Measurements from ENCODE around the gene STX3.
A peak's percentile ranks its signal among the peaks of the same experiment; 100 is the strongest.

Gene STX3

DNA sequence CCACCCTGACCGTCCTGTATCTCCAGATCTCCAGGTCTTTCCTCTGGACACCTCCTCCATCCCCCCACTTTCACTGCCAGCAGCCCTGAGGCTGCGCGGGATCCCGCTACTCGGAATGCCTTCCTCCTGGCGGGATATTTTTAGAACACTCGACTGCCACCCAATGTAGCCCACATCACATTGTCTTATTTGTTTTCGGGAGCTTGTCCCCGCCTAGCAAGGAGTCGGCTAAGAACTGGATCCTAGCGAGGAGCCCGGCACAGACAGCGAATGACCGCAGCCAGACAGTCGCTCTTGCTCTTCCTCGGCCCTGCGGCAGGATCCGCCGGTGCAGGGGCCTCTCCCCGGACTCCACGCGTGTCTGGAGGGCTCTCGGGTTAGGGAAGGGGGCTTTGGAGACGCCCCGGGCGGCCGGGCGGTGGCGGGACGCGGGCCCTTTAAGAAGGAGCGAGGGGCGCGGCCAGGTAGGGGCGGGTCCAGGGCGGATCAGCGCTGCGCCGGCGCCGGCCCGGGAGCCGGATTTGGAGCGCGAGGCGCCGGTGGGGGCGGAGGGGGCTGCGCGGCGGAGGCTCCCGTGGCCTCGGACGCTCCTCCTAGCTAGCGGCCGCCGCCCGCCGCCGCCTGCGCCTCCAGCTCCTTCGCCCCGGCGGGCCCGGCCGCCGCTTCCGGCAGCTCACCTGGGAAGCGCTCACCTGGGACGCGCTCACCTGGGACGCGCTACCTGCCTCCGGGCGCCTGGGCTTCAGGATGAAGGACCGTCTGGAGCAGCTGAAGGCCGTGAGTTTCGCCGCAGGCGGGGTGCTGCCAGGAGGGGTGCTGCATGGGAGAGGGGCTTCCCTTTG is at the start of gene STX3:
TSS of gene STX3 (plus strand) at position 518 of the 842 bp plus-strand sequence. CDS start at position 748, 230 bp downstream.
- DNase-seq: peak in 12 of 14 donors; percentile 28 to 81 (median 54)

DNA sequence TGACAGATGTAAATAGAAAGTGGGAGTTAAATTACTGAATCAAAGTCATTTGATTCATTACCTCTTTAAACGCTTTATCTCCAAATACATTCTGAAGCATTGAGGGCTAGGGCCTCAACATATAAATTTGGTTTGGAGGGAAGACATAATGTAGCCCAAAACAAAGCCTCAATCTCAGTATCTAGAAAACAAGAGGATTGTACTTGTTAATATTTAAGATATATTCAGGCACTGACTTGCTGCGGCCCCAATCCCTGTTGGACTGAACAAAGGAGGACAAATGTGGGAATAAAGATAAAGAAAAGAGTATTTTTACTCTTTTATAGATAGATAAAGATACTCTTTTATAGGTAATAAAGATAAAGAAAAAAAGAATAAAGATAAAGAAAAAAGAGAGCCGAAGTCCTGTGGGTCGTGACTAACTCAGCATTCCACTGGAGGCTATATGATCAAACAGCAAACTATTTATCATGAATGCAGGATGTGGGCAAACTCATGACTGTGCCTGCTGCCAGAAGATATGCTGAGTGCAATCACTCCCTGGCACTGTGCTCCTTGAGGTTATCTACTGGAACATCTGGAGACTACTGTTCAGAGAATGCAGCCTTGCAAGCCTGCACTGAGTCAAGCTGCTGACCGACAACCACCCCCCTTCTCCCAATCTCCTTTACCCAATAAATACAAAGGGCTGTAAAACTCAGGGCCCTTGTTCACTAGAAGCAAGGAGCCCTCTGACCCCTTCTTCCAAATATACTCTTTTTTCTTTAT is 48.5 kb upstream of the STX3 start:
- DNase-seq: no peak

DNA sequence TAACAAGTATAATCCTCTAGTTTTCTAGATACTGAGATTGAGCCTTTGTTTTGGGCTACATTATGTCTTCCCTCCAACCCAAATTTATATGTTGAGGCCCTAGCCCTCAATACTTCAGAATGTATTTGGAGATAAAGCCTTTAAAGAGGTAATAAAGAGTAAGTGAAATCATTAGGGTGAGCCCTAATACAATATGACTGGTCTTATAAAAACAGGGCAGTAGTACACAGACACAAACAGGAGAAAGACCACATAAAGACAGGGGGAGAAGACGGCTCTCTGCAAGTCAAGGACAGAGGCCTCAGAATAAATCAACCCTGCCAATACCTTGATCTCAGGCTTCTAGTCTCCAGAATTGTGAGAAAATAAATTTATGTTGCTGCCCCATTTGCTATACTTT is 47.8 kb upstream of the STX3 start:
- DNase-seq: no peak

DNA sequence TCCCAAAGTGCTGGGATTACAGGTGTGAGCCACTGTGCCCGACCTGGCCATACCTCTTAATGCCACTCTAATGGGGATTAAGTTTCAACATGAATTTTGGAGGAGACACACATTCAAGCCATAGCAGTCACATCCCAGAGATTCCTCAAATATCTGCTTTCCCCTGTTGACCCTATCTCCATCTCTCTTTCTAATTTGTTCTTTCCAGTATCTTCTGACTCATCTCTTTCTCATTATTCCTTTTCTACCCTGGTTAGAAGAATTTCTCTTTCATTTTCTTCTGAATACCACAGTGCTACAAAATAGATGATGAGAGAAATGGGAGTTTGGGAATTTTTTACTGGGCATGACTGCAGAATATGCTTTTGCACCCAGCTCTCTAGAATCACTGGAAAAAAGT is 46.6 kb upstream of the STX3 start:
- no peak for DNase-seq

DNA sequence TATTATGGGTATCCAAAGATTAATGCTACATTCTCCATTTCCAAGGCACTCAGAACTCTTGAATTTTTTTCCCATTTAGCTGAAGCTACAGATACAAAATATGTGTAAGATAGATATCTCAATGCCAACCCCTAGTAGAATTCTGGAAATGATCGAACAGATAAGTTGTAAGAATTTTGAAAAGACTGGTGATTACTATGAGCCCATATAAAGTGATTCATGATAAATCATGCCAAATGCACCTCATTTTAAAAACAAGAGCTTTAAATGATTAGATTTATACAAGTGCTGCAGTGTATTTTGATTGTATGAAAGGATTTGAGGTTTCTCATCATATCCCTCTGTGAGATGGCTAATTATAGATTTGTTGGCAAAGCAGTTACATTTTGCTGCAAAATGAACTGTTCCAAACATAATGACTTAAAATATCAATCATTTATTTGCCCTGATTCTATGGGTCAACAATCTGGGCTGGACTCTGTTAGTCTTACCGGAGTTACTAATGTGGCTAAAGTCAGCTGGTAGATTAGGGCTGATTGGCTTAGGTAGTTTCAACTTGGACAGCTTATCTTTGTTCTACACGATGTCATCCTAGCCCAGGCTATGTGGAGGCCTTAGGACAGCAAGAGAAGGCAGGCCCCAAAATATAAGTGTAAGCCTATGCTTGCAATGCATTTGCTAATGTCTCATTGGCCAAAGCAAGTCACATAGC is 44.9 kb upstream of the STX3 start:
- DNase-seq: no peak

GRCh38 chr11:59713745-59714144 is 41.4 kb upstream of the STX3 start, which contains the start of gene OR10V1:
Gene OR10V1, minus strand, starts transcription at chr11:59713845. Its CDS starts 0 bp downstream, at chr11:59713845.
- no peak for DNase-seq

DNA sequence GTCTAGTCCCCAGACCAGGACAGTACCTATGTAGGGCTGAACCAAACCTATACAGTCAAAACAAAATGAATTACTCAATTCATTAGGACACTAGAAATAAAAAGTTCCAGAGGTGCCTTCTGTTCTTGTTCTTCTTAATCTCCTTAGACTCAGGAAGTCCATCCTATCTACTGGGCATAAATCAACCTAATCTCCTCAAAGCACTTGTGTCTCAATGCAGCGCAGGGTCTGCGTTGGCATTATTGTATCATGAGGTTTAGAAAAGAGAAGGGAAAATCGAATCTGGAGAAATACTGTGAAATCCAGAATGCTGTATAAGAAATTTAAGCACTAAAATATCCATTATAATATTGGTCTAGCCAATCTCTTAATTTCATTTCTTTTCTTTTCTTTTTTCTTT is 39.1 kb upstream of the STX3 start:
- no peak for DNase-seq

- no peak for DNase-seq
Observed at GRCh38 chr11:59719556-59719955, 35.6 kb upstream of the STX3 start.

- DNase-seq: no peak
Observed at GRCh38 chr11:59724066-59724465, 31.1 kb upstream of the STX3 start.

GRCh38 chr11:59727426-59727825 is 27.8 kb upstream of the STX3 start:
- DNase-seq: no peak

GRCh38 chr11:59728154-59728553 is 27.0 kb upstream of the STX3 start:
- DNase-seq: no peak

GRCh38 chr11:59728913-59729312 is 26.3 kb upstream of the STX3 start:
- DNase-seq: no peak

DNA sequence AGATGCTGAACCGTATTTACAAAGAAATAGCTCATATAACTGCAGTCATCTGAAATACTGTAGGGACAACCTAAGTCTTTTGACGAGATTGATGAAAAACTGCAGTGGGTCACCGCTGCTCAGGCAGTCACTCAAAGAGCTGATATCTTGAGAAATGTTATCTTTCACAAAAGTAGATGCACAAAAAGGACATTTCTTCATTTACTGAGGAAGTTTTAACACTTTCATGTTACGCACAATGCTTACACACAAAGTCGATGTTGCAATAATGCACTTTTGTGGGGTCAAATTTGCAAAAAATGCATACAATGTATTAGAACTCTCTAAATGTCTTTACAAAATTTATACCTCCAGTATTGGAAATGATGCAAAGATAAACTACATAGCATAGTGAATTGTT is 25.3 kb upstream of the STX3 start:
- no peak for DNase-seq

- DNase-seq: no peak
Observed at GRCh38 chr11:59730896-59731565, 24.1 kb upstream of the STX3 start.

DNA sequence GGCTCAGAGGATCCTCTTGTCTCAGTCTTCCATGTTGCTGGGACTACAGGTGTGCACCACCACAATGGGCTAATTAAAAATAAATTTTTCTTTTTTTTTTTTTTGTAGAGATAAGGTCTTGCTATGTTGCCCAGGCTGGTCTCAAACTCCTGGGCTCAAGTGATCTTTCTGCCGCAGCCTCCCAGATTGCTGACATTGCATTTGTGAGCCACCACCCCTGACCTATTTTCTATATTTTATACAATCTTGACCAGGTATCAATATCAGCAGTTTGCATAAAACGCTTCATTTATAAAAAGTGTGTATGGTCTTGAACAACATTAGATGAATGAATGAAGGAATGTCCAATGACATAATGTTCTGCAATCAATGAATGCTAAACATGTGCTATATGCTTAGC is 9.1 kb upstream of the STX3 start:
- no peak for DNase-seq

GRCh38 chr11:59753650-59754493 is 1.3 kb upstream of the STX3 start:
- peak in 13 of 14 donors; percentile 26 to 82 (median 68) for DNase-seq

DNA sequence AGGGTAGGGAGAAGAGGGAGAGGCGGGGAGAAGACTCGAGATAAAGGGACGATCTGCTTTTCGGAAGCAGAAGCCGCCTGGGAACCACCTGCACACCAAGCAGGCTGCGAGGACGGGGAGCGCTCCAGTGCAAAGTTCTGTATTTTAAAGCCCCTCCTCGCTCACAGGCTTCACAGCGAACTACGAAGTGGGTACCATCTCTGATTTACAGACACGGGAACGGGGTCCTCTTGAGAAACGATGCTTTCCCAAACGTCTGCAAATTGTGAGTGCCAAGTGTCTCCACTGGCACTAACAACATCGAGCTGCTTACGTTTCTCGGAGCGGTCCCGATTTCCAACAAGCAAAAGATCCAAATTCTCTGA is 700 bp upstream of the STX3 start:
- peak in 4 of 14 donors; percentile 40 to 66 (median 48) for DNase-seq

GRCh38 chr11:59755701-59756557 is 753 bp downstream of the STX3 start:
- DNase-seq: peak in 12 of 14 donors; percentile 35 to 85 (median 60)

GRCh38 chr11:59756558-59756840 is 1.3 kb downstream of the STX3 start:
- no peak for DNase-seq

DNA sequence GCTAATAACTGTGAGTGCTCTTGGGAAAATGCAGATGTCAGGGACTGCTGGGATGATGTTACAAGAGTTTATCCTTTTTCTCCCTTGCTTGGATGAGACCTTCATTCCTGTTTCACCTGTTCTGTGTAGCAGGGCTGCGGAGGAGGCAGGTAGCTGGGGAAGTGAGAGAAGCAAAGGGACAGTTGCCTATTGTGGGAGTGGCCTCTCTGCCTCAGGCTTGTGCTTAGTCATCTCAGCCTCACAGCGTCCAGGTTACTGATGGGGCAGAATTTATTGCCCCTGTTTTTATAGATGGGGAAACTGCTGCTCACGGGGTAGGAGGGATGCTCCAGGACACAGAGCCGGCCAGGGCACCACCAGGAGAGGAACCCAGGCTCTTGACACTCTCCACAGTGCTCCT is 1.7 kb downstream of the STX3 start:
- peak in 2 of 14 donors; percentile 8 to 21 for DNase-seq

Data from C1 segment of cervical spinal cord (tissue), 14 donors.